ENCODE data around the gene HOMER3. TPM values are rescaled to one million over a fixed set of nuclear protein-coding genes. Genes with fewer than 3 reads are reported as not detected.
"Not testable (repeated sequence)": the region's sequence is repeated elsewhere in the genome, so short reads cannot be mapped to it uniquely, and the experiment has no call there.

Gene HOMER3
- total RNA-seq, 1 donor from 2014 or later = 222 TPM

DNA sequence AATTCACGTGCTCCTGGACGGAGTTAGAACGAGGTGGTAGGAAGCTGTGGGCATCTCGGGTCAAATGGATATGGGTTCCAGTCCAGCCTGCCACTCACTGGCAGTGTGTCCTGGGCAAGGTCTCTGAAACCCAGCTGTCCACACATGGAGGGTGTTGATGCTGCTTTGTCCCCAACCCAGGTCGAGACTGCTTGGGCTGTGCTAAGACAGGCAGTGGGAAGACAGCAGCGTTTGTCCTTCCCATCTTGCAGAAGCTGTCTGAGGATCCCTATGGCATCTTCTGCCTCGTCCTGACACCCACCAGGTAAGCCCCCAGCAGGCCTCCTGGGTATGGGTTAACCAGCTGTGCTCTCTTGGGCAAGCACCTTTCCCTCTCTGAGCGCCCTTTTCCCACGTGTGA is 20.6 kb downstream of the HOMER3 start:
- Mint-ChIP-seq H3K27ac (ENCODE audit: unreplicated experiment) (peak overlapping the region; percentile 98), H3K9me3 (ENCODE audit: unreplicated experiment) (no peaks in the 10 kb centered on the region), H3K36me3 (ENCODE audit: low read depth, unreplicated experiment) (peaks cover 31% of the 10 kb centered on the region), H3K4me3 (ENCODE audit: unreplicated experiment) (peak overlapping the region; percentile 98), H3K4me1 (ENCODE audit: unreplicated experiment) (peaks cover 27% of the 10 kb centered on the region), H3K27me3 (ENCODE audit: unreplicated experiment) (peaks cover 32% of the 10 kb centered on the region)
- TF ChIP-seq, protein P1, sequence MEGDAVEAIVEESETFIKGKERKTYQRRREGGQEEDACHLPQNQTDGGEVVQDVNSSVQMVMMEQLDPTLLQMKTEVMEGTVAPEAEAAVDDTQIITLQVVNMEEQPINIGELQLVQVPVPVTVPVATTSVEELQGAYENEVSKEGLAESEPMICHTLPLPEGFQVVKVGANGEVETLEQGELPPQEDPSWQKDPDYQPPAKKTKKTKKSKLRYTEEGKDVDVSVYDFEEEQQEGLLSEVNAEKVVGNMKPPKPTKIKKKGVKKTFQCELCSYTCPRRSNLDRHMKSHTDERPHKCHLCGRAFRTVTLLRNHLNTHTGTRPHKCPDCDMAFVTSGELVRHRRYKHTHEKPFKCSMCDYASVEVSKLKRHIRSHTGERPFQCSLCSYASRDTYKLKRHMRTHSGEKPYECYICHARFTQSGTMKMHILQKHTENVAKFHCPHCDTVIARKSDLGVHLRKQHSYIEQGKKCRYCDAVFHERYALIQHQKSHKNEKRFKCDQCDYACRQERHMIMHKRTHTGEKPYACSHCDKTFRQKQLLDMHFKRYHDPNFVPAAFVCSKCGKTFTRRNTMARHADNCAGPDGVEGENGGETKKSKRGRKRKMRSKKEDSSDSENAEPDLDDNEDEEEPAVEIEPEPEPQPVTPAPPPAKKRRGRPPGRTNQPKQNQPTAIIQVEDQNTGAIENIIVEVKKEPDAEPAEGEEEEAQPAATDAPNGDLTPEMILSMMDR (IDR thresholded peaks at IDR 0.05; ENCODE audit: unreplicated experiment) = no peak
- DNase-seq (ENCODE audit: low spot score) = no peak

DNA sequence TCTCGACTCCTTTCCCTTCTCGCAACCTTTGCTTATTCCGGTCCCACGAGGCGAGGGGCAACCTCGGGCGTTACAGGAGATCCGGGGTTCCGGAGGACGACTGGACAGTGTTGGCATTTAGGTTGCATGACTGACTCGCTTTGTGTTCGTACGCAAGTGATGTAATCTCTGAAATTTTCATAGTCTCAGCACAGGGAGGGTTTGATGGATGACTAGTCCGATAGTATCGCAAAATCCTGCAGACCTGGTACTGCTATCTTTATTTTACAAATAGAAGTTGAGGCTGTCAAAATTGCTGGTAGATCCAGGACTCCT is 21.2 kb downstream of the HOMER3 start:
- peak overlapping the region; percentile 98 for H3K4me3 Mint-ChIP-seq (ENCODE audit: unreplicated experiment)
- H3K4me1 Mint-ChIP-seq (ENCODE audit: unreplicated experiment) = peaks cover 27% of the 10 kb centered on the region
- H3K36me3 Mint-ChIP-seq (ENCODE audit: low read depth, unreplicated experiment) = peaks cover 31% of the 10 kb centered on the region
- peaks cover 32% of the 10 kb centered on the region for H3K27me3 Mint-ChIP-seq (ENCODE audit: unreplicated experiment)
- no peaks in the 10 kb centered on the region for H3K9me3 Mint-ChIP-seq (ENCODE audit: unreplicated experiment)
- no peak for DNase-seq (ENCODE audit: low spot score)
- H3K27ac Mint-ChIP-seq (ENCODE audit: unreplicated experiment) = peak overlapping the region; percentile 98
- TF ChIP-seq, protein P1 (IDR thresholded peaks at IDR 0.05; ENCODE audit: unreplicated experiment) = no peak

DNA sequence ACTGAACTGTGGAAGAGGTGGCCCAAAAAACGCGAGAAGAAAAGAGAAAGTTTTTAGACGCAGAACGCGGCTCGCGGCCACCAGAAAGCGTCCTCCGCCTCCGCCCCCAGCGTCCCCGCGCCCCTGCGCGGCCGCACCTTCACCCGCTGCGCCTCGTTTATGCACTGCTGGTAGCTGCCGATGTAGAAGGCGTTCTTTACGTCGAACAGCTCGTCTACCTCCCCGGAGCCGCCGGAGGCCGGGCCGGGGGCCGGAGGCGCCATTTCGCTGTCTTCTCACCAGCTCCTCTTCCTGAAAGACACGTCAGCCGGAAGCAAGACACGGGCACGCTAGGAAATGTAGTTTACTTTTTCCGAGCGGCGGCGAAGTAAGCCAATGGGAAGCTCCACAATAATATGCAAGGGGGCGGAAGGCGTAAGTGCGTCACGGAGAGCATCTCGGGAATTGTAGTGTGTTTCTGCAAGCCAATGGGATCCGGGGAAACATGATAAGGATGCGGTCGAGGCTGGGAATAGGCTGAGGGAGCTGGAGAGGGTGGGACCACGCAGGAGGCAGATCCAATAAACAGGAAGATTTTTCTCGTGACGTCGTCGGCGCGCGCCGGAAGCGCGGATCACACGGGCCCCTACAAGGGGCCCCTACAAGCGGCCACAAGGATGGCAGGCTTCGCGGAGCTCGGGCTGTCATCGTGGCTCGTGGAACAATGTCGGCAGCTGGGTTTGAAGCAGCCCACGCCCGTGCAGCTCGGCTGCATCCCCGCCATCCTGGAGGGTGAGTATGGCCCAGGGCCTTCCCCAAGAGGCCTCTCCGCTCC is 21.7 kb downstream of the HOMER3 start, which contains the start of the genes COPE and DDX49:
TSS of gene COPE (minus strand) at position 302 of the 814 bp plus-strand sequence. CDS start at position 263, 39 bp downstream.
TSS of gene DDX49 (plus strand) at position 630 of the 814 bp plus-strand sequence. CDS start at position 657, 27 bp downstream.
- Mint-ChIP-seq H3K4me1 (ENCODE audit: unreplicated experiment) (peaks cover 24% of the 10 kb centered on the region), H3K27ac (ENCODE audit: unreplicated experiment) (peak within 1 kb of the TSS; percentile 98), H3K36me3 (ENCODE audit: low read depth, unreplicated experiment) (peaks cover 27% of the 10 kb centered on the region), H3K4me3 (ENCODE audit: unreplicated experiment) (peak within 1 kb of the TSS; percentile 98), H3K27me3 (ENCODE audit: unreplicated experiment) (peaks cover 32% of the 10 kb centered on the region), H3K9me3 (ENCODE audit: unreplicated experiment) (no peaks in the 10 kb centered on the region)
- TF ChIP-seq, protein P1 (IDR thresholded peaks at IDR 0.05; ENCODE audit: unreplicated experiment) = no peak
- peak; percentile 90 for DNase-seq (ENCODE audit: low spot score)

DNA sequence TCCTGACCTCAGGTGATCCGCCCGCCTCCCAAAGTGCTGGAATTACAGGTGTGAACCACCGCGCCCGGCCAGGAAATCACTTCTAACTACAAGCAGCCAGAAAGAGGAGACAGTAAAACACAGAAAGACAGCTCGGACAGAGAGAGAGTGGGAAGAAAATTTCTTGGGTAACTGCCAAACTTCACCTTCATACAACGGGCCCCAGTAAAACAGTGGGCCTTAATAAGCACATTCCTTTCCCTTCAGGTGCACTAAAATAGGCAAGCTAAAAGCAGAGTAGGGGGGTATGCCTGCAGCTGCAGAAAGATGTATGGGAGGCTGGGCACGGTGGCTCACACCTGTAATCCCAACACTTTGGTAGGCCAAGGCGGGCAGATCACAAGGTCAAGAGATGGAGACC is 23.4 kb downstream of the HOMER3 start:
- not testable (repeated sequence) for DNase-seq (ENCODE audit: low spot score); H3K9me3 Mint-ChIP-seq (ENCODE audit: unreplicated experiment); H3K27ac Mint-ChIP-seq (ENCODE audit: unreplicated experiment)
- Mint-ChIP-seq H3K4me3 (ENCODE audit: unreplicated experiment) (peak overlapping the region; percentile 32), H3K36me3 (ENCODE audit: low read depth, unreplicated experiment) (peaks cover 21% of the 10 kb centered on the region), H3K4me1 (ENCODE audit: unreplicated experiment) (peaks cover 24% of the 10 kb centered on the region), H3K27me3 (ENCODE audit: unreplicated experiment) (peaks cover 25% of the 10 kb centered on the region)

DNA sequence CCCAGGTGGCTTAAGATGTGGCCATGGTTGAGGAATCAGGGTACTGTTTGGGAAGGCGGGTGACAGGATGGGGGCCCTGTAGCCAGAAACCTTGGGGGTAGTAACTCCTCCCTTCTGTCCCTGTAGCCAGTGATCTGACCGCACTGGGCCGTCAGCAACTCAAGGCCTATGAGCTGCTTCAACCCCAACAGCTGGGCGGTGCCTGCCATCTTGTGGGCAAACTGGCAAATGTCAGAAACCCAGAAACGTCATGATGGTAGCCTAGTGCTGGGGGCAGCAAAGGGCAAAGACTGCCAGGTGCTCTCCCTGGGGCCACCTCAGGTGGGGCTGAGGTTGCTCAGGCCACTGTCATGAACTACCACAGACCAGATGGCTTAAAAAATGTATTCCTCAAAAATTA is 25.4 kb downstream of the HOMER3 start:
- DNase-seq (ENCODE audit: low spot score) = peak; percentile 41
- no peak overlapping the region for H3K27ac Mint-ChIP-seq (ENCODE audit: unreplicated experiment)
- H3K4me1 Mint-ChIP-seq (ENCODE audit: unreplicated experiment) = peaks cover 18% of the 10 kb centered on the region
- H3K4me3 Mint-ChIP-seq (ENCODE audit: unreplicated experiment) = peak overlapping the region; percentile 65
- H3K27me3 Mint-ChIP-seq (ENCODE audit: unreplicated experiment) = peaks cover 13% of the 10 kb centered on the region
- peaks cover 15% of the 10 kb centered on the region for H3K36me3 Mint-ChIP-seq (ENCODE audit: low read depth, unreplicated experiment)
- TF ChIP-seq, protein P1 (IDR thresholded peaks at IDR 0.05; ENCODE audit: unreplicated experiment) = peak; percentile 32
- H3K9me3 Mint-ChIP-seq (ENCODE audit: unreplicated experiment) = no peaks in the 10 kb centered on the region

Measured in endothelial cell (in vitro differentiated cells).